ENCODE measurements around the gene RAPGEF1.

Gene RAPGEF1

DNA sequence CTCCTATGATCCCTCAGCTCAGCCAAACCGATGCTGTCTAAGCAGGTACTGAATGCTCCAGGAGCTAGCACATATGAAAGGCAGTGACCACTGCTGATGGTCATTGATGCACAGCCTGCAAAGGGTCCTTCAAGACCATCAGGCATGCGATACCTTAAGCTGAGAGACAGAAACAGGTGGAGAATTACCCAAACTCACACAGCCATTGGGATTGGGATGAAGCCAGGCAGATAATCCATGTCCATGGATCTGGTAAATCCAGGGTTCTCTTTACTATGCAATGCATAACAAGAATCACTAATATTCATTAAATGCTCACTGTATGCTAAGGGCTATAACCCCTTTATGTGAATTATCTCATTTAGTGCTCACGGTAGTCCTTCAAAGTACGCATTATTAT, 36.2 kb downstream of the RAPGEF1 start:
- DNase-seq = no peak
- peaks cover 99% of the 10 kb centered on the region for H3K79me2 ChIP-seq (ENCODE audit: low read length)
- no peaks in the 10 kb centered on the region for H3K27me3 ChIP-seq (replicated peaks; ENCODE audit: insufficient read depth, low read length)
- no peaks in the 10 kb centered on the region for H3K9me3 ChIP-seq (replicated peaks; ENCODE audit: insufficient read depth, low read length)
- H3K4me2 ChIP-seq (ENCODE audit: low read depth, low read length) = no peak overlapping the region
- no peak overlapping the region for H3K27ac ChIP-seq (ENCODE audit: low read length)
- no peaks in the 10 kb centered on the region for H3F3A ChIP-seq (ENCODE audit: insufficient read depth, low read length)
- H3K4me1 ChIP-seq (ENCODE audit: low read length) = no peaks in the 10 kb centered on the region; the same call in 1 of the 2 replicates
- H2AFZ ChIP-seq (ENCODE audit: low read length) = no peak overlapping the region
- H4K20me1 ChIP-seq (ENCODE audit: insufficient read depth, low read length) = peaks cover 4% of the 10 kb centered on the region; the same call in 1 of the 2 replicates
- H3K9ac ChIP-seq (ENCODE audit: low read length) = no peak overlapping the region
- no peaks in the 10 kb centered on the region for H3K36me3 ChIP-seq (replicated peaks; ENCODE audit: insufficient read depth, low read length)
- no peak overlapping the region for H3K4me3 ChIP-seq (ENCODE audit: low read length)
- H3K9me2 ChIP-seq (replicated peaks; ENCODE audit: insufficient read depth, low read length) = no peaks in the 10 kb centered on the region
- TF ChIP-seq EZH2phosphoT487 (IDR thresholded peaks at IDR 0.05; ENCODE audit: low read length) (no peak), EZH2 (optimal IDR thresholded peaks at IDR 0.05; ENCODE audit: low read depth, low read length) (no peak)
- TF ChIP-seq, protein P1, sequence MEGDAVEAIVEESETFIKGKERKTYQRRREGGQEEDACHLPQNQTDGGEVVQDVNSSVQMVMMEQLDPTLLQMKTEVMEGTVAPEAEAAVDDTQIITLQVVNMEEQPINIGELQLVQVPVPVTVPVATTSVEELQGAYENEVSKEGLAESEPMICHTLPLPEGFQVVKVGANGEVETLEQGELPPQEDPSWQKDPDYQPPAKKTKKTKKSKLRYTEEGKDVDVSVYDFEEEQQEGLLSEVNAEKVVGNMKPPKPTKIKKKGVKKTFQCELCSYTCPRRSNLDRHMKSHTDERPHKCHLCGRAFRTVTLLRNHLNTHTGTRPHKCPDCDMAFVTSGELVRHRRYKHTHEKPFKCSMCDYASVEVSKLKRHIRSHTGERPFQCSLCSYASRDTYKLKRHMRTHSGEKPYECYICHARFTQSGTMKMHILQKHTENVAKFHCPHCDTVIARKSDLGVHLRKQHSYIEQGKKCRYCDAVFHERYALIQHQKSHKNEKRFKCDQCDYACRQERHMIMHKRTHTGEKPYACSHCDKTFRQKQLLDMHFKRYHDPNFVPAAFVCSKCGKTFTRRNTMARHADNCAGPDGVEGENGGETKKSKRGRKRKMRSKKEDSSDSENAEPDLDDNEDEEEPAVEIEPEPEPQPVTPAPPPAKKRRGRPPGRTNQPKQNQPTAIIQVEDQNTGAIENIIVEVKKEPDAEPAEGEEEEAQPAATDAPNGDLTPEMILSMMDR (IDR thresholded peaks at IDR 0.05; ENCODE audit: low read length) = no peak

DNA sequence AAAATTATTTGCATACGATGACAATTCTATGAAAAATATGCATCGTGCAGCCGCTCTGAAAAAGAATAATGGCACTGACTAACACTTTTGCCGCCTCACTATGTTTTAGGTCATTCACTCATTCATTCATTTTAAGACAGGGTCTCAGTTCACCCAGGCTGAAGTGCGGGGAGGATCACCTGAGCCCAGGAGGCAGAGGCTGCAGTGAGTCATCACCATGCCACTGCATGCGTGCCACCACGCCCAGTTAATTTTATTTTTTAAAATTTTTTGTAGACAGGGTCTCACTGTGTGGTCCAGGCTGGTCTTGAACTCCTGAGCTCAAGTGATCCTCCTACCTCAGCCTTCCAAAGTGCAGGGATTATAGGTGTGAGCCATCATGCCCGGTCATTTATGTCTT, 37.0 kb downstream of the RAPGEF1 start:
- H3K27ac ChIP-seq (ENCODE audit: low read length) = no peak overlapping the region
- H3K9ac ChIP-seq (ENCODE audit: low read length) = no peak overlapping the region
- H3K4me3 ChIP-seq (ENCODE audit: low read length) = no peak overlapping the region
- no peaks in the 10 kb centered on the region for H3K27me3 ChIP-seq (replicated peaks; ENCODE audit: insufficient read depth, low read length)
- H3K4me1 ChIP-seq (ENCODE audit: low read length) = no peaks in the 10 kb centered on the region
- H3K9me3 ChIP-seq (replicated peaks; ENCODE audit: insufficient read depth, low read length) = no peaks in the 10 kb centered on the region
- peaks cover 99% of the 10 kb centered on the region for H3K79me2 ChIP-seq (ENCODE audit: low read length)
- no peaks in the 10 kb centered on the region for H3K36me3 ChIP-seq (replicated peaks; ENCODE audit: insufficient read depth, low read length)
- no peaks in the 10 kb centered on the region for H3F3A ChIP-seq (ENCODE audit: insufficient read depth, low read length)
- no peaks in the 10 kb centered on the region for H3K9me2 ChIP-seq (replicated peaks; ENCODE audit: insufficient read depth, low read length)
- no peak overlapping the region for H3K4me2 ChIP-seq (ENCODE audit: low read depth, low read length)
- H4K20me1 ChIP-seq (ENCODE audit: insufficient read depth, low read length) = no peaks in the 10 kb centered on the region
- no peak for DNase-seq
- no peak overlapping the region for H2AFZ ChIP-seq (ENCODE audit: low read length)
- TF ChIP-seq EZH2 (optimal IDR thresholded peaks at IDR 0.05; ENCODE audit: low read depth, low read length) = no peak
- TF ChIP-seq EZH2phosphoT487 (IDR thresholded peaks at IDR 0.05; ENCODE audit: low read length) = no peak
- TF ChIP-seq, protein P1 (IDR thresholded peaks at IDR 0.05; ENCODE audit: low read length) = no peak

DNA sequence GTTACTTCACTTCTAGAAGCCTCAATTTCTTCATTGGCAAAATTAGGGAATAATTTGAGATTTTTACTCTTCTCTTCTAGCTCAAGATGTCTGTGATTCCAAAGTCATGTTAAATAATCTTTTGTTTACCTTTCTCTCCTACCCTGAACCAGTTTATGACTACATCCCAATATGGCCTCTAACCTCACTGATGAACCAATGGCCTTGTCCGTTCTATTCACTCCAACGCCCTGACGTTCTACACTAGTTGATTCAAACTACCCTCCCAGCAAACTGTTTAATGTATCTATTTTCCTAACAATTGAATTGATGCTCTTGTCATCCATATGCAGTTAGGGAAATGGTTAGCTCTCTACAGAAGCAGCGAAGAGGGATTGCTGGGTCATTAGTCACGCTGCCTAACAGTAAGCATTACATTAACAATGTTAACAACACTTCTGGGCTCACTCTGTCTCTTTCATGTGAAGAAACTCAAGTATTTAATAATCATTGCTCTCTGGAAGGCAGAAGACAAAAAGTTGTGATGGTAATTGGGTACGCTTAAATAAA, 38.0 kb downstream of the RAPGEF1 start:
- H3K4me3 ChIP-seq (ENCODE audit: low read length) = no peak overlapping the region
- DNase-seq = no peak
- H3K9me2 ChIP-seq (replicated peaks; ENCODE audit: insufficient read depth, low read length) = no peaks in the 10 kb centered on the region
- H3K36me3 ChIP-seq (replicated peaks; ENCODE audit: insufficient read depth, low read length) = no peaks in the 10 kb centered on the region
- TF ChIP-seq EZH2 (optimal IDR thresholded peaks at IDR 0.05; ENCODE audit: low read depth, low read length) (no peak), EZH2phosphoT487 (IDR thresholded peaks at IDR 0.05; ENCODE audit: low read length) (no peak)
- TF ChIP-seq, protein P1 (IDR thresholded peaks at IDR 0.05; ENCODE audit: low read length) = no peak
- H3K4me2 ChIP-seq (ENCODE audit: low read depth, low read length) = no peak overlapping the region
- no peak overlapping the region for H3K9ac ChIP-seq (ENCODE audit: low read length)
- peaks cover 99% of the 10 kb centered on the region for H3K79me2 ChIP-seq (ENCODE audit: low read length)
- H3K9me3 ChIP-seq (replicated peaks; ENCODE audit: insufficient read depth, low read length) = no peaks in the 10 kb centered on the region
- H3K27ac ChIP-seq (ENCODE audit: low read length) = no peak overlapping the region
- no peaks in the 10 kb centered on the region for H4K20me1 ChIP-seq (ENCODE audit: insufficient read depth, low read length)
- H3F3A ChIP-seq (ENCODE audit: insufficient read depth, low read length) = no peaks in the 10 kb centered on the region
- H3K27me3 ChIP-seq (replicated peaks; ENCODE audit: insufficient read depth, low read length) = no peaks in the 10 kb centered on the region
- H3K4me1 ChIP-seq (ENCODE audit: low read length) = no peaks in the 10 kb centered on the region
- no peak overlapping the region for H2AFZ ChIP-seq (ENCODE audit: low read length)
